Keratinocyte (primary cell): ENCODE data around the gene STX12. TPM values are rescaled to one million over a fixed set of nuclear protein-coding genes. Genes with fewer than 3 reads are reported as not detected.

ENCODE experiments used
- DNase-seq: peaks from one replicate; pipeline ENCODE4 v3.0.0-alpha.2; 2011; ENCODE audit warnings: low read depth, missing footprints, low spot score
- FAIRE-seq: peaks from 2 replicates; lab custom pipeline; 2011; peaks lifted over from hg19 to GRCh38; lab: Jason Lieb, UNC
- H2AFZ ChIP-seq: 2 replicates; pipeline ENCODE4 v1.6.0; 2012; ENCODE audit warnings: low read length, control low read depth, inconsistent platforms; ENCODE audit not compliant: control insufficient read depth
- H3K27ac ChIP-seq: 2 replicates; pipeline ENCODE4 v1.5.1; 2011; ENCODE audit warnings: low read length; ENCODE audit not compliant: control insufficient read depth, insufficient read depth
- H3K27me3 ChIP-seq: 3 replicates; pipeline ENCODE4 v1.6.0; 2011; ENCODE audit warnings: low read length; ENCODE audit not compliant: control insufficient read depth, insufficient read depth; ENCODE audit errors: extremely low read depth
- H3K36me3 ChIP-seq, 2 experiments: 2 replicates in 1 of 2; 3 replicates in 1 of 2; pipeline ENCODE4 v1.5.1; 2011; ENCODE audit warnings: low read length in 2 of 2, mild to moderate bottlenecking in 1 of 2; ENCODE audit not compliant: control insufficient read depth in 2 of 2, insufficient read depth in 2 of 2; ENCODE audit errors: extremely low read depth in 1 of 2
- H3K4me1 ChIP-seq: 3 replicates; pipeline ENCODE4 v1.5.1; 2011; ENCODE audit warnings: low read length; ENCODE audit not compliant: control insufficient read depth, insufficient read depth; ENCODE audit errors: extremely low read depth
- H3K4me2 ChIP-seq: 3 replicates; pipeline ENCODE4 v1.6.0; 2011; ENCODE audit warnings: low read depth, low read length; ENCODE audit not compliant: control insufficient read depth, insufficient read depth; ENCODE audit errors: extremely low read depth
- H3K4me3 ChIP-seq, 3 experiments: fragments of 200-600 bp in 1 of 3; sonication (generic) in 1 of 3; 2 replicates in 2 of 3; 3 replicates in 1 of 3; pipeline ENCODE4 v1.5.1; 2011 to 2016; ENCODE audit warnings: low read length in 3 of 3, mild to moderate bottlenecking in 3 of 3, control low read depth in 2 of 3, inconsistent platforms in 1 of 3, low read depth in 1 of 3, mixed read lengths in 1 of 3, mixed run types in 1 of 3, moderate library complexity in 1 of 3; ENCODE audit not compliant: control insufficient read depth in 2 of 3, insufficient read depth in 2 of 3; ENCODE audit errors: extremely low read depth in 1 of 3
- H3K79me2 ChIP-seq: 2 replicates; pipeline ENCODE4 v1.6.0; 2012; ENCODE audit warnings: low read length; ENCODE audit not compliant: control insufficient read depth, insufficient read depth
- H3K9ac ChIP-seq: 3 replicates; pipeline ENCODE4 v1.6.0; 2011; ENCODE audit warnings: low read length; ENCODE audit not compliant: control insufficient read depth, insufficient read depth; ENCODE audit errors: extremely low read depth
- H3K9me1 ChIP-seq: 3 replicates; pipeline ENCODE4 v1.6.0; 2011; ENCODE audit warnings: low read length; ENCODE audit not compliant: control insufficient read depth, insufficient read depth; ENCODE audit errors: extremely low read depth
- H3K9me3 ChIP-seq: 2 replicates; pipeline ENCODE4 v1.5.1; 2012; ENCODE audit warnings: low read depth, low read length; ENCODE audit not compliant: control insufficient read depth
- H4K20me1 ChIP-seq: 3 replicates; pipeline ENCODE4 v1.6.0; 2011; ENCODE audit warnings: low read length; ENCODE audit not compliant: control insufficient read depth, insufficient read depth; ENCODE audit errors: extremely low read depth
- CTCF ChIP-seq, 3 experiments: IDR thresholded peaks in 1 of 3; conservative IDR thresholded peaks in 1 of 3; optimal IDR thresholded peaks in 1 of 3; 2 replicates in 2 of 3; 3 replicates in 1 of 3; pipeline versions ENCODE3 to v1.5.1; 2011; ENCODE audit warnings: low read length in 3 of 3, mild to moderate bottlenecking in 3 of 3, moderate library complexity in 2 of 3, control low read depth in 1 of 3, inconsistent platforms in 1 of 3; ENCODE audit not compliant: insufficient read depth in 2 of 3; ENCODE audit errors: extremely low read depth in 1 of 3
- EZH2 ChIP-seq: IDR thresholded peaks from one replicate; pipeline ENCODE4 v1.6.1; 2012; ENCODE audit warnings: inconsistent platforms, mild to moderate bottlenecking, low read length, moderate library complexity
- dilution Hi-C: fragments of 300-500 bp; cut with MboI; formaldehyde crosslinking; loops from one replicate; pipeline ENCODE4 v1.7.0; 2020; ENCODE audit warnings: low sequenced_read_pairs; ENCODE audit not compliant: extremely low pct_ligation_motif_present
- polyA plus RNA-seq, 5 experiments: library from polyadenylated mRNA; depleted of rRNA in 3 of 5; stranded (reverse) in 3 of 5; stranded (forward) in 1 of 5; unstranded in 1 of 5; fragments of >200 nt; gene quantifications; 1 replicate in 1 of 5; 2 replicates in 3 of 5; 3 replicates in 1 of 5; pipeline versions ENCODE4 v1.2.1 to v1.2.3, GENCODE V29; 2011 to 2012; ENCODE audit warnings: missing spikeins in 2 of 5, low read depth in 1 of 5, low replicate concordance in 1 of 5

Gene STX12
- polyA plus RNA-seq, 1 donor (not counting 4 experiments of a cell fraction or from before 2014, with no cell fraction given), result 29.9 TPM

- dilution Hi-C loops, result no loop called here
- no peaks in the 10 kb centered on the region for H3K79me2 ChIP-seq
- H3K9me3 ChIP-seq, result no peaks in the 10 kb centered on the region
- DNase-seq (no peak), FAIRE-seq (no peak)
- H3K36me3 ChIP-seq, result no peaks in the 10 kb centered on the region
- peak within 1 kb of the TSS; percentile 80 for H2AFZ ChIP-seq
- H3K9ac ChIP-seq, result peak within 1 kb of the TSS; percentile 52
- peaks cover 16% of the 10 kb centered on the region for H3K4me1 ChIP-seq
- H3K4me2 ChIP-seq, result peak within 1 kb of the TSS; percentile 89
- peaks cover 12% of the 10 kb centered on the region for H3K27me3 ChIP-seq
- H3K4me3 ChIP-seq, result peak within 1 kb of the TSS; percentile 46 to 70 (median 65)
- H3K27ac ChIP-seq, result no peak within 1 kb of the TSS
- TF ChIP-seq EZH2 (no peak), CTCF (optimal IDR thresholded peaks at IDR 0.05 in 1 of 3, IDR thresholded peaks at IDR 0.05 in 1 of 3, conservative IDR thresholded peaks at IDR 0.05 in 1 of 3; ENCODE audit: extremely low read depth in 1 of 3, insufficient read depth in 2 of 3, low read length in 3 of 3) (no peak)
- H3K9me1 ChIP-seq, result no peaks in the 10 kb centered on the region
- H4K20me1 ChIP-seq, result no peaks in the 10 kb centered on the region
Observed at GRCh38 chr1:27872059-27872801, 99.2 kb downstream of the STX12 start, which contains the start of gene THEMIS2. Gene THEMIS2, plus strand, starts transcription at chr1:27872544. Its CDS starts 28 bp downstream, at chr1:27872572.

- peak overlapping the region; percentile 80 for H2AFZ ChIP-seq
- dilution Hi-C loops, result no loop called here
- no peak for DNase-seq
Observed at GRCh38 chr1:27872802-27873551, 100.0 kb downstream of the STX12 start.

More at GRCh38 chr1:27872802-27873551, 100.0 kb downstream of the STX12 start:
- no peak overlapping the region for H3K27ac ChIP-seq
- no peak for FAIRE-seq
- no peaks in the 10 kb centered on the region for H3K79me2 ChIP-seq
- H3K9me3 ChIP-seq, result no peaks in the 10 kb centered on the region
- no peaks in the 10 kb centered on the region for H4K20me1 ChIP-seq
- H3K4me2 ChIP-seq, result peak overlapping the region; percentile 89
- H3K4me3 ChIP-seq, result peak overlapping the region; percentile 46 to 70 (median 65)
- no peaks in the 10 kb centered on the region for H3K9me1 ChIP-seq
- peaks cover 16% of the 10 kb centered on the region for H3K4me1 ChIP-seq
- peaks cover 12% of the 10 kb centered on the region for H3K27me3 ChIP-seq
- TF ChIP-seq CTCF (optimal IDR thresholded peaks at IDR 0.05 in 1 of 3, IDR thresholded peaks at IDR 0.05 in 1 of 3, conservative IDR thresholded peaks at IDR 0.05 in 1 of 3; ENCODE audit: extremely low read depth in 1 of 3, insufficient read depth in 2 of 3, low read length in 3 of 3), result no peak
- TF ChIP-seq EZH2, result peak; percentile 64
- H3K9ac ChIP-seq, result peak overlapping the region; percentile 52
- H3K36me3 ChIP-seq, result no peaks in the 10 kb centered on the region
